DOHH2 (cell line): ENCODE results near the gene TBC1D22A.

ENCODE experiments used
- H3F3A ChIP-seq: fragments of 200-600 bp; sonication (generic), shearing (Covaris generic); 2 replicates; pipeline ENCODE4 v1.6.0; 2016; ENCODE audit warnings: antibody characterized with exemption, mild to moderate bottlenecking; ENCODE audit not compliant: control insufficient read depth, insufficient read depth
- H3K27ac ChIP-seq: fragments of 200-600 bp; sonication (generic); 2 replicates; pipeline ENCODE4 v1.5.1; 2014; ENCODE audit warnings: low read depth, mild to moderate bottlenecking, low read length, moderate library complexity
- H3K27me3 ChIP-seq: fragments of 200-600 bp; sonication (generic); 2 replicates; pipeline ENCODE4 v1.6.1; 2014; ENCODE audit warnings: mild to moderate bottlenecking, low read length, mixed read lengths; ENCODE audit not compliant: control insufficient read depth
- H3K36me3 ChIP-seq: fragments of 200-600 bp; sonication (generic); 2 replicates; pipeline ENCODE4 v1.6.1; 2014; ENCODE audit warnings: mild to moderate bottlenecking, low read length, moderate library complexity, mixed read lengths; ENCODE audit not compliant: control insufficient read depth
- H3K4me1 ChIP-seq: fragments of 200-600 bp; sonication (generic); 2 replicates; pipeline ENCODE4 v1.6.1; 2014; ENCODE audit warnings: mild to moderate bottlenecking, low read length, mixed read lengths; ENCODE audit not compliant: control insufficient read depth
- H3K4me2 ChIP-seq: fragments of 200-600 bp; sonication (generic); 2 replicates; pipeline ENCODE4 v1.6.0; 2014; ENCODE audit warnings: mild to moderate bottlenecking, low read length, moderate library complexity
- H3K4me3 ChIP-seq: fragments of 200-600 bp; sonication (generic); 2 replicates; pipeline ENCODE4 v1.5.1; 2014; ENCODE audit warnings: mild to moderate bottlenecking, low read length, mixed read lengths
- H3K79me2 ChIP-seq: fragments of 200-600 bp; sonication (generic); 2 replicates; pipeline ENCODE4 v1.6.1; 2014; ENCODE audit warnings: mild to moderate bottlenecking, low read length, mixed read lengths; ENCODE audit not compliant: control insufficient read depth
- H3K9me2 ChIP-seq: fragments of 200-600 bp; sonication (generic); replicated peaks from 2 replicates; pipeline ENCODE4 v1.6.1; 2014; ENCODE audit warnings: mild to moderate bottlenecking, low read length, mixed read lengths; ENCODE audit not compliant: control insufficient read depth
- H3K9me3 ChIP-seq: fragments of 200-600 bp; sonication (generic); 2 replicates; pipeline ENCODE4 v1.6.1; 2014; ENCODE audit warnings: antibody characterized with exemption, low read length, mixed read lengths; ENCODE audit not compliant: control insufficient read depth, insufficient read depth
- H4K20me1 ChIP-seq: fragments of 200-600 bp; sonication (generic); 2 replicates; pipeline ENCODE4 v1.6.0; 2014; ENCODE audit warnings: low read depth, mild to moderate bottlenecking, antibody characterized with exemption, low read length, moderate library complexity; ENCODE audit not compliant: control insufficient read depth, insufficient read depth
- CTCF ChIP-seq: fragments of 200-600 bp; sonication (generic); IDR thresholded peaks from one replicate; pipeline ENCODE4 v1.5.1; 2014; ENCODE audit warnings: antibody characterized with exemption, mild to moderate bottlenecking, low read depth, low read length; ENCODE audit not compliant: poor library complexity, severe bottlenecking
- EZH2phosphoT487 ChIP-seq: fragments of 200-600 bp; sonication (generic); IDR thresholded peaks from 2 replicates; pipeline ENCODE4 v1.6.1; 2017; ENCODE audit warnings: borderline replicate concordance, mild to moderate bottlenecking, antibody characterized with exemption, low read length, moderate library complexity, mixed read lengths

TBC1D22A gene

GRCh38 chr22:47165338-47166032 lies 403.0 kb downstream of the TBC1D22A start:
- Histone ChIP-seq H3K4me3 (no peak overlapping the region), H3K9me2 (no peaks in the 10 kb centered on the region), H4K20me1 (no peaks in the 10 kb centered on the region), H3K9me3 (no peaks in the 10 kb centered on the region), H3F3A (no peaks in the 10 kb centered on the region), H3K27me3 (no peaks in the 10 kb centered on the region), H3K27ac (no peak overlapping the region), H3K4me1 (no peaks in the 10 kb centered on the region), H3K79me2 (no peaks in the 10 kb centered on the region), H3K36me3 (peaks cover 5% of the 10 kb centered on the region; the same call in 1 of the 2 replicates), H3K4me2 (no peak overlapping the region)
- TF ChIP-seq EZH2phosphoT487: no peak
- no peak for TF ChIP-seq CTCF

GRCh38 chr22:47166033-47166404 lies 403.6 kb downstream of the TBC1D22A start:
- no peaks in the 10 kb centered on the region for H3F3A ChIP-seq
- no peak overlapping the region for H3K4me2 ChIP-seq

GRCh38 chr22:47166446-47167016 lies 404.1 kb downstream of the TBC1D22A start:
- Histone ChIP-seq H3K4me3 (no peak overlapping the region), H3K27me3 (no peaks in the 10 kb centered on the region), H3K4me2 (no peak overlapping the region), H4K20me1 (no peaks in the 10 kb centered on the region), H3K9me3 (no peaks in the 10 kb centered on the region), H3K9me2 (no peaks in the 10 kb centered on the region), H3F3A (no peaks in the 10 kb centered on the region), H3K36me3 (peaks cover 5% of the 10 kb centered on the region; the same call in 1 of the 2 replicates), H3K4me1 (no peaks in the 10 kb centered on the region), H3K79me2 (no peaks in the 10 kb centered on the region), H3K27ac (no peak overlapping the region)
- TF ChIP-seq EZH2phosphoT487 (no peak), CTCF (no peak)

More at GRCh38 chr22:47166033-47166404, 403.6 kb downstream of the TBC1D22A start:
- Histone ChIP-seq H4K20me1 (no peaks in the 10 kb centered on the region), H3K27me3 (no peaks in the 10 kb centered on the region), H3K9me2 (no peaks in the 10 kb centered on the region), H3K27ac (no peak overlapping the region), H3K9me3 (no peaks in the 10 kb centered on the region), H3K4me3 (no peak overlapping the region), H3K79me2 (no peaks in the 10 kb centered on the region), H3K4me1 (no peaks in the 10 kb centered on the region), H3K36me3 (peaks cover 5% of the 10 kb centered on the region; the same call in 1 of the 2 replicates)
- TF ChIP-seq CTCF: no peak
- TF ChIP-seq EZH2phosphoT487: no peak
